Mesenchymal stem cell (in vitro differentiated cells and primary cell): Measurements from ENCODE around the gene POMT2.
"Not testable (repeated sequence)": the region's sequence is repeated elsewhere in the genome, so short reads cannot be mapped to it uniquely, and the experiment has no call there.

Experiments used
- DNase-seq: peaks from one replicate; pipeline ENCODE4 v3.0.0-alpha.2; 2013
- H2AFZ ChIP-seq: one replicate; pipeline ENCODE4 v1.6.1; 2013; ENCODE audit warnings: low read depth, mild to moderate bottlenecking, control low read depth, inconsistent platforms, low read length, moderate library complexity
- H2AK5ac ChIP-seq: 2 replicates; pipeline ENCODE4 v1.6.1; 2013; ENCODE audit warnings: low read length, moderate library complexity, mild to moderate bottlenecking, inconsistent platforms; ENCODE audit not compliant: severe bottlenecking
- H2BK120ac ChIP-seq: one replicate; pipeline ENCODE4 v1.6.1; 2013; ENCODE audit warnings: low read depth, mild to moderate bottlenecking, inconsistent platforms, low read length, moderate library complexity
- H2BK12ac ChIP-seq, 2 experiments: one replicate each; pipeline ENCODE4 v1.6.1; 2013; ENCODE audit warnings: inconsistent platforms in 2 of 2, low read length in 2 of 2, mild to moderate bottlenecking in 2 of 2, moderate library complexity in 2 of 2, control low read depth in 1 of 2
- H2BK15ac ChIP-seq: one replicate; pipeline ENCODE4 v1.6.1; 2013; ENCODE audit warnings: mild to moderate bottlenecking, low read depth, inconsistent platforms; ENCODE audit not compliant: poor library complexity, severe bottlenecking
- H2BK5ac ChIP-seq: 2 replicates; pipeline ENCODE4 v1.6.1; 2013; ENCODE audit warnings: low read depth, mild to moderate bottlenecking, low read length, control low read depth, inconsistent platforms; ENCODE audit not compliant: poor library complexity, severe bottlenecking
- H3K14ac ChIP-seq, 2 experiments: one replicate each; pipeline ENCODE4 v1.6.1; 2013; ENCODE audit warnings: inconsistent platforms in 2 of 2, low read length in 2 of 2, control low read depth in 1 of 2, mild to moderate bottlenecking in 1 of 2, moderate library complexity in 1 of 2
- H3K18ac ChIP-seq, 2 experiments: one replicate each; pipeline ENCODE4 v1.6.1; 2013; ENCODE audit warnings: inconsistent platforms in 2 of 2, low read length in 2 of 2, control low read depth in 1 of 2, low read depth in 1 of 2, mild to moderate bottlenecking in 1 of 2
- H3K23ac ChIP-seq, 2 experiments: one replicate each; pipeline ENCODE4 v1.6.1; 2013; ENCODE audit warnings: inconsistent platforms in 2 of 2, low read length in 2 of 2, mild to moderate bottlenecking in 2 of 2, moderate library complexity in 2 of 2, control low read depth in 1 of 2
- H3K27ac ChIP-seq: 2 replicates; pipeline ENCODE4 v1.5.1; 2013; ENCODE audit warnings: mild to moderate bottlenecking, moderate library complexity, low read length, control low read depth, inconsistent platforms; ENCODE audit not compliant: poor library complexity, severe bottlenecking
- H3K27me3 ChIP-seq, 2 experiments: 2 replicates each; pipeline versions ENCODE4 v1.6.1 to v1.7.0; 2013; ENCODE audit warnings: low read length in 2 of 2, mild to moderate bottlenecking in 2 of 2, moderate library complexity in 2 of 2, control low read depth in 1 of 2, inconsistent platforms in 1 of 2; ENCODE audit not compliant: control insufficient read depth in 1 of 2, insufficient read depth in 1 of 2
- H3K36me3 ChIP-seq, 2 experiments: 2 replicates each; pipeline versions ENCODE4 v1.6.1 to v1.7.0; 2013; ENCODE audit warnings: low read length in 2 of 2, control low read depth in 1 of 2, inconsistent platforms in 1 of 2, low read depth in 1 of 2, mild to moderate bottlenecking in 1 of 2; ENCODE audit not compliant: insufficient read depth in 2 of 2, control insufficient read depth in 1 of 2
- H3K4ac ChIP-seq, 2 experiments: one replicate each; pipeline ENCODE4 v1.6.1; 2013; ENCODE audit warnings: inconsistent platforms in 2 of 2, low read length in 2 of 2, mild to moderate bottlenecking in 2 of 2, moderate library complexity in 2 of 2, control low read depth in 1 of 2, low read depth in 1 of 2
- H3K4me1 ChIP-seq: 2 replicates; pipeline ENCODE4 v1.6.1; 2013; ENCODE audit warnings: low read depth, low read length, control low read depth; ENCODE audit not compliant: control insufficient read depth, insufficient read depth
- H3K4me2 ChIP-seq: 2 replicates; pipeline ENCODE4 v1.6.1; 2013; ENCODE audit warnings: low read length, mild to moderate bottlenecking, inconsistent platforms; ENCODE audit not compliant: poor library complexity, severe bottlenecking
- H3K4me3 ChIP-seq, 2 experiments: 2 replicates each; pipeline versions ENCODE4 v1.5.1 to v1.7.0; 2013; ENCODE audit warnings: low read length in 2 of 2, mild to moderate bottlenecking in 2 of 2, control low read depth in 1 of 2, low read depth in 1 of 2; ENCODE audit not compliant: insufficient read depth in 1 of 2
- H3K79me1 ChIP-seq: replicated peaks from 2 replicates; pipeline ENCODE4 v1.6.1; 2013; ENCODE audit warnings: mild to moderate bottlenecking, control low read depth, low read length, inconsistent platforms; ENCODE audit not compliant: poor library complexity, severe bottlenecking
- H3K9ac ChIP-seq: 2 replicates; pipeline ENCODE4 v1.7.0; 2013; ENCODE audit warnings: mild to moderate bottlenecking, low read length, moderate library complexity
- H3K9me3 ChIP-seq: 2 replicates; pipeline ENCODE4 v1.7.0; 2013; ENCODE audit warnings: mild to moderate bottlenecking, low read length; ENCODE audit not compliant: control insufficient read depth
- H4K8ac ChIP-seq: one replicate; pipeline ENCODE4 v1.6.1; 2013; ENCODE audit warnings: inconsistent platforms, mild to moderate bottlenecking, low read length, moderate library complexity
- H4K91ac ChIP-seq: one replicate; pipeline ENCODE4 v1.6.1; 2013; ENCODE audit warnings: mild to moderate bottlenecking, low read length, inconsistent platforms
- WGBS: methylation state at CpG from one replicate; pipeline ENCODE4 v1.1.7; 2013; ENCODE audit warnings: mixed read lengths; 5-methylcytosine and 5-hydroxymethylcytosine counted together

The POMT2 gene

GRCh38 chr14:77280921-77281320 is 39.8 kb downstream of the POMT2 start:
- H3K9me3 ChIP-seq, H3K14ac ChIP-seq, H3K9ac ChIP-seq, H3K18ac ChIP-seq, H2AFZ ChIP-seq, H2BK15ac ChIP-seq, H3K4me1 ChIP-seq, H3K23ac ChIP-seq, H3K27ac ChIP-seq, H2AK5ac ChIP-seq, H3K4ac ChIP-seq, H3K4me2 ChIP-seq, H4K8ac ChIP-seq, DNase-seq, H3K27me3 ChIP-seq, H4K91ac ChIP-seq, H3K79me1 ChIP-seq, H2BK12ac ChIP-seq, H2BK120ac ChIP-seq, H3K4me3 ChIP-seq, H2BK5ac ChIP-seq: not testable (repeated sequence)
- 98% methylated on average over 3 of the region's 4 CpGs for WGBS
- peaks cover 71 to 89% of the 10 kb centered on the region in 2 experiments for H3K36me3 ChIP-seq

GRCh38 chr14:77279719-77280118 is 41.0 kb downstream of the POMT2 start:
- Histone ChIP-seq H3K27me3 (no peaks in the 10 kb centered on the region), H2BK5ac (no peak overlapping the region), H4K8ac (no peak overlapping the region), H2BK12ac (no peak overlapping the region), H2AK5ac (no peak overlapping the region), H3K18ac (no peak overlapping the region), H3K79me1 (no peaks in the 10 kb centered on the region), H3K4ac (no peak overlapping the region), H2BK120ac (no peak overlapping the region), H3K9ac (no peak overlapping the region), H2BK15ac (no peak overlapping the region), H3K23ac (no peak overlapping the region), H3K36me3 (peaks cover 72 to 77% of the 10 kb centered on the region in 2 experiments), H4K91ac (no peak overlapping the region), H3K14ac (no peak overlapping the region), H3K27ac (no peak overlapping the region), H3K4me1 (no peaks in the 10 kb centered on the region), H3K9me3 (no peaks in the 10 kb centered on the region), H3K4me3 (no peak overlapping the region), H3K4me2 (no peak overlapping the region), H2AFZ (no peak overlapping the region)
- WGBS = 87% methylated on average over 13 of the region's 13 CpGs
- no peak for DNase-seq

- Histone ChIP-seq H3K4me1 (no peaks in the 10 kb centered on the region), H3K23ac (no peak overlapping the region), H3K4ac (no peak overlapping the region), H2AFZ (no peak overlapping the region), H2AK5ac (no peak overlapping the region), H3K27me3 (no peaks in the 10 kb centered on the region), H3K9me3 (no peaks in the 10 kb centered on the region), H3K4me3 (no peak overlapping the region), H2BK120ac (no peak overlapping the region), H3K27ac (no peak overlapping the region), H3K4me2 (no peak overlapping the region), H4K8ac (no peak overlapping the region), H3K9ac (no peak overlapping the region), H3K79me1 (no peaks in the 10 kb centered on the region), H2BK5ac (no peak overlapping the region), H3K18ac (no peak overlapping the region), H2BK15ac (no peak overlapping the region), H3K36me3 (peaks cover 66% of the 10 kb centered on the region in 2 experiments), H3K14ac (no peak overlapping the region), H2BK12ac (no peak overlapping the region), H4K91ac (no peak overlapping the region)
- DNase-seq = no peak
- WGBS = 97% methylated on average over 12 of the region's 14 CpGs
These were observed 42.0 kb downstream of the POMT2 start for GRCh38 chr14:77278461-77279230.

GRCh38 chr14:77276959-77277358 is 43.7 kb downstream of the POMT2 start:
- no peak overlapping the region for H3K14ac ChIP-seq
- no peaks in the 10 kb centered on the region for H3K79me1 ChIP-seq
- H3K27me3 ChIP-seq = peaks cover 0 to 8% of the 10 kb centered on the region in 2 experiments
- H2AK5ac ChIP-seq = no peak overlapping the region
- H2BK12ac ChIP-seq = no peak overlapping the region
- no peak overlapping the region for H3K4me2 ChIP-seq
- no peak overlapping the region for H4K8ac ChIP-seq
- no peak for DNase-seq
- H3K27ac ChIP-seq = no peak overlapping the region
- no peaks in the 10 kb centered on the region for H3K9me3 ChIP-seq
- no peak overlapping the region for H2BK5ac ChIP-seq
- no peak overlapping the region for H3K4me3 ChIP-seq
- peaks cover 50 to 58% of the 10 kb centered on the region in 2 experiments for H3K36me3 ChIP-seq
- H3K4me1 ChIP-seq = no peaks in the 10 kb centered on the region
- H2BK120ac ChIP-seq = no peak overlapping the region
- H3K23ac ChIP-seq = no peak overlapping the region
- no peak overlapping the region for H3K4ac ChIP-seq
- no peak overlapping the region for H4K91ac ChIP-seq
- H2AFZ ChIP-seq = no peak overlapping the region
- H3K9ac ChIP-seq = no peak overlapping the region
- WGBS = 91% methylated on average over 12 of the region's 12 CpGs
- no peak overlapping the region for H2BK15ac ChIP-seq
- no peak overlapping the region for H3K18ac ChIP-seq
